GM21723 (cell line): ENCODE data around the gene NAT10.
"Not testable (repeated sequence)": the region's sequence is repeated elsewhere in the genome, so short reads cannot be mapped to it uniquely, and the experiment has no call there.

ENCODE experiments used
- ATAC-seq: cut with Tn5 transposase; IDR thresholded peaks from one replicate; pipeline ENCODE4 v1.9.1; 2021; ENCODE audit warnings: mild to moderate bottlenecking, moderate library complexity; ENCODE audit not compliant: unreplicated experiment

NAT10 gene

GRCh38 chr11:34166806-34167740 is 61.6 kb downstream of the NAT10 start:
- ATAC-seq = no peak

- no peak for ATAC-seq
These were observed 62.5 kb downstream of the NAT10 start for GRCh38 chr11:34167961-34168360.

GRCh38 chr11:34168642-34169420 is 63.4 kb downstream of the NAT10 start:
- ATAC-seq = no peak

GRCh38 chr11:34169686-34170085 is 64.3 kb downstream of the NAT10 start:
- ATAC-seq = no peak

- ATAC-seq = no peak
These were observed 67.6 kb downstream of the NAT10 start for GRCh38 chr11:34173050-34173449.

GRCh38 chr11:34174412-34175041 is 69.1 kb downstream of the NAT10 start:
- peak; percentile 83 for ATAC-seq

- ATAC-seq = peak; percentile 40
These were observed 70.0 kb downstream of the NAT10 start for GRCh38 chr11:34175284-34176019.

GRCh38 chr11:34176751-34177209 is 71.4 kb downstream of the NAT10 start:
- no peak for ATAC-seq

GRCh38 chr11:34178209-34178821 is 72.9 kb downstream of the NAT10 start:
- no peak for ATAC-seq

GRCh38 chr11:34179026-34179675 is 73.7 kb downstream of the NAT10 start:
- no peak for ATAC-seq

GRCh38 chr11:34180040-34180813 is 74.8 kb downstream of the NAT10 start:
- ATAC-seq = no peak

- ATAC-seq = not testable (repeated sequence)
These were observed 75.4 kb downstream of the NAT10 start for GRCh38 chr11:34180814-34181165.

- no peak for ATAC-seq
These were observed 75.8 kb downstream of the NAT10 start for GRCh38 chr11:34181251-34181650.

- no peak for ATAC-seq
These were observed 76.5 kb downstream of the NAT10 start for GRCh38 chr11:34181856-34182405.

GRCh38 chr11:34182425-34182824 is 77.0 kb downstream of the NAT10 start:
- ATAC-seq = no peak

GRCh38 chr11:34182921-34183685 is 77.7 kb downstream of the NAT10 start:
- no peak for ATAC-seq

- ATAC-seq = no peak
These were observed 78.5 kb downstream of the NAT10 start for GRCh38 chr11:34183848-34184391.
